ENCODE measurements around the gene SDSL.

Gene SDSL

GRCh38 chr12:113485330-113485729 is 63.1 kb downstream of the SDSL start:
- DNase-seq (ENCODE audit: low spot score): no peak

DNA sequence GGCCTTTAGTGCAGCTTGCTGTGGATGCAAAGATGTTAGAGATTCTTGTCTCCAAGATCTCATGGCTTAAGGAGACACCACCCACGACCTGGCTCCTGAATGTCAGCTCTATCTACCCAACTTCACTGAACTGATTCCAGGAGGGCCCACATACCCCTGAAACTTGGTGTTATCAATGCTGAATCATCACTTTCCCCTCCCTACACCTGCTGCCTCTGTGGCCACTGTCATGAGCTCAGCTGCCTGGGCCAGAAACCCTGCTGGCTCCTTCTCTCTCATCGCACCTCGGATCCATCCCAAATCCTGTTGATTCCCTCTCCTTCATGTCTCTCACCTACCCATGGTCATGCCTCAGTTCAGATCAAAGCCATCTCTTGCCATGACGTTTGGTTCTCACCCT is 64.5 kb downstream of the SDSL start:
- no peak for DNase-seq (ENCODE audit: low spot score)
